Suprapubic skin (tissue), 4 donors: ENCODE data around the gene DMAC1.

Experiments used
- EP300 ChIP-seq: sonication (generic); formaldehyde crosslinking; IDR thresholded peaks from one replicate; pipeline ENCODE4 v1.6.1; 2017; ENCODE audit warnings: antibody characterized with exemption
- POLR2AphosphoS5 ChIP-seq, 3 donors: sonication (generic); formaldehyde crosslinking; IDR thresholded peaks; one replicate each; pipeline ENCODE4 v1.6.1; 2017; ENCODE audit warnings: antibody characterized with exemption in 3 of 3
- TF ChIP-seq, protein P1 (sequence below), 2 donors: fragments of 200-600 bp in 1 of 2; fragments of 450-650 bp in 1 of 2; sonication (generic) in 1 of 2; IDR thresholded peaks; one replicate each; pipeline ENCODE4 v1.5.1; 2016 to 2019; ENCODE audit warnings: antibody characterized with exemption in 2 of 2, mild to moderate bottlenecking in 1 of 2, moderate library complexity in 1 of 2

- TF ChIP-seq, protein P1, sequence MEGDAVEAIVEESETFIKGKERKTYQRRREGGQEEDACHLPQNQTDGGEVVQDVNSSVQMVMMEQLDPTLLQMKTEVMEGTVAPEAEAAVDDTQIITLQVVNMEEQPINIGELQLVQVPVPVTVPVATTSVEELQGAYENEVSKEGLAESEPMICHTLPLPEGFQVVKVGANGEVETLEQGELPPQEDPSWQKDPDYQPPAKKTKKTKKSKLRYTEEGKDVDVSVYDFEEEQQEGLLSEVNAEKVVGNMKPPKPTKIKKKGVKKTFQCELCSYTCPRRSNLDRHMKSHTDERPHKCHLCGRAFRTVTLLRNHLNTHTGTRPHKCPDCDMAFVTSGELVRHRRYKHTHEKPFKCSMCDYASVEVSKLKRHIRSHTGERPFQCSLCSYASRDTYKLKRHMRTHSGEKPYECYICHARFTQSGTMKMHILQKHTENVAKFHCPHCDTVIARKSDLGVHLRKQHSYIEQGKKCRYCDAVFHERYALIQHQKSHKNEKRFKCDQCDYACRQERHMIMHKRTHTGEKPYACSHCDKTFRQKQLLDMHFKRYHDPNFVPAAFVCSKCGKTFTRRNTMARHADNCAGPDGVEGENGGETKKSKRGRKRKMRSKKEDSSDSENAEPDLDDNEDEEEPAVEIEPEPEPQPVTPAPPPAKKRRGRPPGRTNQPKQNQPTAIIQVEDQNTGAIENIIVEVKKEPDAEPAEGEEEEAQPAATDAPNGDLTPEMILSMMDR (IDR thresholded peaks at IDR 0.05), result no peak
- TF ChIP-seq POLR2AphosphoS5 (IDR thresholded peaks at IDR 0.05) (no peak), EP300 (no peak)
These were observed 47.1 kb downstream of the DMAC1 start for GRCh38 chr9:7752481-7752880.
